ENCODE data around the gene RAD51B.

The RAD51B gene

DNA sequence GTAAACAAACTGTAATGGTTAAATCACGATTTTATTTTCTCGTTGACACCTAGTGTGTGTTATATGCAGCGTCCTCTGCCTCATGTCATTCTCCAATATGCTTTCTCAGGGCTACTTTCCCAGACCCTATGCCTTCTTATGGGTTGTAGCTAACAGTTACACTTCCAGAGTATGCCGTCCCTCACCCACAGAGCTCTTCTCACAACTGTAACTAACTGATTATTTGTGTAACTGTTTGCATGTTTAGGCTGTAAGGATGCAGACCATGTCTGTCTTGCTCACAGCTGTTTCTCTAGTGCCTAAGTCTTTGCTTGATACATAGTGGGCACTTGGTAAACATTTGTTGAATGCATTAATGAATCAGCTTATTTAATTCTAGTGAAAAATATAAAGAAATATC is 555.8 kb downstream of the RAD51B start:
- DNase-seq = no peak

DNA sequence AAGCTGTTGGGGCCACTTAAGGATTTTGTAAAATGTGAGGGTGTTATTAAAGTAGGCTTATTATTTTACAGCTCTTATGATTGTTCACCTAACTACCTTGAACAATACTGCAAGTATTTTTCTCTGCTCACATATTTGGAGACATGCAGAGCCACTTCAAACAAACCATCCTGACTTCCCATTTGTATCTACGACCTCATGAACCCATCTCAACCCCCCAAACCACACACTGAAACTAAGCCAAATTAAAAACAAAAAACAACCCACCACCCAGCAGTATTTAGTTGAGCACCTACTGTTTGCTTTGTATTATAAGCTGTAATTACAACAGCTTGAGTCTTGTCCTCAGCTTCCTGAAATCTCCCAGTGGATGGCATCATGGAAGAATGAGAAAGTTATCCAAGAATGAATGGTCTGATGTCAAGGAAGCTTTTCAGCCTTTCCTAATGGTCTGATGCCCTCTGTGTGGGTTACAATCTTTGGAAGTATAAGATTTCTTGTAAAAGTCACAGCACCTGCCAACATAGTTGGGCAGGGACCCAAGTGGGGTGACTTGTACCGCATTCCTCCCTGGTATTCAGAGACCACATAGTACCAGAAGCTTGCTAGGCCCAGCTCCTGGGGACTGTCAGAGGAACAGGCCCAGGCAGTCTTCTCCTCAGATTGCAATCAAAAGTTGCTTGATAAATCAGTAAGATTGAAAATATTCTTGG is 556.6 kb downstream of the RAD51B start:
- no peak for DNase-seq

DNA sequence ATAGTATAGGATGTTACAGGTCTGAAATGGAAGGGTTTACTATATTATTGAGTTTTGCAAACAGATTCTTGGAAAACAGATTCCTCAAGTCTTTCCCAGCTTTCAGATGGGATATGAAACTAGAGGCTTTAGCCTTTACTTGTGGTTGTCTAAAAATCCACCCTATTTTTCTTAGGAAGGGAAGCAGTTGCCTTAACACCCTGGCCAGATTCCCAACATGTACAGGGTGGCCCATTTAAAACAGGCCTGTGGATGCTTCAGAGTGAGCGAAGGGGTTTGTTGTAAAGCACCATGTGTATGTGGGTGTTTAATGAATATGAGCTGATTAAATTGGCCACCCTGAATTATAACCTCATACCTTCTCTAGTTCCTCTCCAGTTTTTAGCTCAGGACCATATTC is 557.4 kb downstream of the RAD51B start:
- DNase-seq = no peak

DNA sequence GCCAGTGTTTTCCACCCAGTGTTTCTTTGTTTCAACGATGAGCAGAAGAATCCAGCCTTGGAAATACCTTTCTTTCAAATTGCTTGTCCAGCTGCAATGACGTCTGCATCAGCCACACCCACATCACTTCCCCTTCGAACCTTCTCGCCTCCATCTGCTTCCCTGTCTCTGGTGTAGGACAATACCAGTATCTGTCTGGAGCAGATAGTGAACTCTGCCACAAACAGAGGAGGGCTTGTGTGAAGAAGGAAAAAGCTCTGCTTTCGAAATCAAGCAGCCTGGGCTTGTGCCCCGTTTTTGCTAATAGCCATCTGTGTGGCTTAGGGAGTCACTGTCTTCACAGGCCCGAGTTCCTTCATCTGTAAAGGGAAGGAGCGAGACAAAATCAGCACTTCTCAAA is 557.9 kb downstream of the RAD51B start:
- DNase-seq = peak; percentile 76

DNA sequence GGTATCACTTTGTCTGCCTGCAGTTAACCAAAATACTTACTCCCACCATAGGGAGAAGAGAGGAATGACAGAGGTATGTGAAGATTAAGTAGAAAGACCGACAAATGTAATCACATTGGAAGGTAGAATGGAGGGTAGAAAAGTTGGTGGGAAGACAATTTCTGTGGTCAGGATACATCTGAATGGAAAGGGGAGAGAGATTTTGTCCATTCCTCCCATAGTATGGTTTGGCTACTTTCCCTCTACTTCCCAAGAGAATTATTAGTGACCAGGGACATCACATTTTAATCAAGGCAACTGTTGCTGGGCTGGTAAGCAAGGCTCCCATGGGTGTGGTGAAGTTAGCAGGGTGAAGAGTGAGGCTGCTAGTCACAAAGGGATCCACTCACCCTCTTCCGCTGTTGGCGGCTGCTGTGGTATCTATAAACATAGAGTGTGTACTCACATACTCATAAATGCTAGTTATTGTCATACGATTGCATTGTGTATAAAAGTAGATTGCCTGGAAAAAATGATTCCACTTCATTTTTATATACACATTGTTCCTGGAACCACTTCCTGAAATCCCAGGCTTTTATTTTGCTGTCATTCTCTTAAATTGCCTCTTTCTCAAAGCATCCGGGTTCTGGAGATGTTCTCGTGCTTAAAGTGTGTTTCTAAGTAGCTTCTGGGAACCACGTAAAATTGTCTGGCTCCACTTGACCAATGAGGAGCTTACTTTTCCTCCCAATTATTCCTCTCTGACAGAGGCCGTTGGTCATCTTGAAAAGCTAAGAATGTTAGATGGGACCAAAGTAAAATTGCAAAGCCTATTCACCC is 560.1 kb downstream of the RAD51B start:
- no peak for DNase-seq

DNA sequence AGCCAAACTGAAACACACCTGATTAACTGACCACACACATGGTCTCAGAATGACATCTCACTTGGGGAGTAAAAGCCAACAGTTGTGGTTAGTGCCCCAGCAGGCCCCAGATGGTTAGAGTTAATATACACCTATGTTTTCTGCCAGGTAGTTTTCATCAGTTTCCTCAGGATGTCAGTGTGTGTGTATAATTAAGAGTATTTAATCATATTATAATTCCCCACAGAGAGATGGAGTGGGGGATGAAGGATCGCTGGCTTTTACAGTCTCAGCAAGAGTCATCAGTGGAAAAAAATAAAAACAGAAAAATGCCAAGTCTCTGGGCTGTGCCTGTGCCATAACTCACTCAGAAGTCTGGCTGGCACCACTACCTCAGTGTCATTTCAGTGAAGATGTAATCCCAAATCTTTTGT is 560.8 kb downstream of the RAD51B start:
- no peak for DNase-seq

DNA sequence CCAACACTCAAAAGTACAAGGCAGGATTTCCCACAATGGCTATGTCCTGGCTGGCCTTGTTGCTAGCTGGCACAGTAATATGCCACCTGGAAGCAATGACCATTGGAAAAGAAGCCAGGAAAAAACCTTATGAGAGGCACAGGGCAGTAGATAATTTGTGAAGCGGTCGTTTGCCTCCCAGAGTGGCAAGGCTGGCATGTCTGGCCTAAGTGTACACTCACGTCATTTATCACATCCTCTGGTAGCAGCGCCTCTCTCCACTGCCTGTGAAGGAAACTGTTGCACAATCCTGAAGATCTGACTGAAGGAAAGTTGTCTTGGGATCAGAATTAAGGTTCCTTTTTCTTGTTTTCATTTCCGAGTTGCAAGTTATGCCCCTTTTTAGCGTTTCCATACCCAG is 564.8 kb downstream of the RAD51B start:
- no peak for DNase-seq

DNA sequence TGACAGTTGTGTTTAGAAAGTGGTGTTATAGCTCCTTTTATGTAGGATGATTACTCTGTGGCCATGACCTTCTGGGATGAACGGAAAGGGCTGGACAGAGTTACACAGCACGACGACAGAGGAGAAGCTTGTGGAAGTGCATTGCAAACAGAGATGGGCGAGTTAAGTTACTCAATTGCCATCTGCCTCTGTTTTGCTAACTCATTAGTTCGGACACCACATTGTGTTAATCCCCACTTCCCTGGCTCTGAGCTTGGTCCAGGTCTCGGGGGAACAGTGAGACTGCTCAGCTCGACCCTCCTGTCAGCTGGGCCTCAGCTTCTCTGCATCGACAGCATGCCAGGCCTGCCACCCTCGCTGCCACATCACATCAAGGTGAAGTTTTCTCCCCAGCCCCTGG is 565.3 kb downstream of the RAD51B start:
- DNase-seq = no peak

DNA sequence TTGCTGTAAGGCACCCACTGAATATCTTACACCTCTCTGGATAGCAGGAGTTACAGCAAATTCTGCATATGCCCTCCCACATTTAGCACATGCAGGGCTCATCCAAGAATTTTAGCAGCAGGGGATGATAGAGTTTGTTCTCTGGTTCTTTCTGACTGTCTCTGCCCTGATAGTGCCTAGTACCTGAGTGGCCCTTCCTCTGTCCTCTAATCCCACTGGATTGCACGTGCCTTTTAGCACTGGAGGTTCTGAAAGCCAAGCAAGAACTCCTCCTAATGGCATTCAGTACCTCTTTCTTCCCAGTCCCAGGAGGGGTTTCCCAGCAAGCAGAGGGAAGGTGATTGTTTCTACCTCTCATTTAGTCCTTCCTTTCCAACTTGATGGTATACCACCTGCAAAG is 566.9 kb downstream of the RAD51B start:
- DNase-seq = no peak

DNA sequence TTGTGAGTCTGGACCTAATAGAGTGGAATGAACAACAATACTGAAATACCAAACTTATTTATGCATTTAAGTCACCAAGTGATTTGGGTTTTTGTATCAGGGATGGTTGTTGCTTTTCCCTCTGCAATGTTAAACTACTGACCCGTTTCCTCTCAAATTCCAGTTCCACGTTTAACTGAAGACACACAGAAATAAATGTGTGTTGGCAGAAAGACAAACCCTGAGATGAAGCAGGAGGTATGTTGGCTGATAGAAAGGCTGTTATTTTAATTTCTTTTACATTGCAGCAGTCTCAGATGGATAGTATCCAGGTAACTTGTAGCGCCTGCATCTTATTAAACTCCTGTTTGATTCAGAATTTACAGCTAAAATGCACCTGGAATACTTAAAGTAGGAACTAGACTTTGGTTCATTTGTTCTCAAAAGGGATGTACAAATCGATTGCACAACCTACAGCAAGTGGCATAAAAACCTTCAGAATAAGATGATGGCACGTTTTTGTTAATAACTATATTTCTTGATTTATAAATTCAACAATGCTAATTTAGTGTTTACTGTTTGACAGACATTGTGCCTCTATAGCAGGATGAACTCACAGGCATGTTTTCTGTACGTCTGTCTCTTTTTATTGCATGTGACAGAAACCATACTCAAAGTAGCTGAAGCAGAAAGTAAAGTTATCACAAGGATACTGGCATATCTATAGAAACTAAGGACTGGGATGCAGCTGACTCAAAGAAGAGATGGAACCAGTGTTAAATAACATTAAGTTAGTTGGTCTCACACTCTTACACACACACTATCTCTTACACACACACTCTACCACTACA is 567.6 kb downstream of the RAD51B start:
- DNase-seq = no peak

DNA sequence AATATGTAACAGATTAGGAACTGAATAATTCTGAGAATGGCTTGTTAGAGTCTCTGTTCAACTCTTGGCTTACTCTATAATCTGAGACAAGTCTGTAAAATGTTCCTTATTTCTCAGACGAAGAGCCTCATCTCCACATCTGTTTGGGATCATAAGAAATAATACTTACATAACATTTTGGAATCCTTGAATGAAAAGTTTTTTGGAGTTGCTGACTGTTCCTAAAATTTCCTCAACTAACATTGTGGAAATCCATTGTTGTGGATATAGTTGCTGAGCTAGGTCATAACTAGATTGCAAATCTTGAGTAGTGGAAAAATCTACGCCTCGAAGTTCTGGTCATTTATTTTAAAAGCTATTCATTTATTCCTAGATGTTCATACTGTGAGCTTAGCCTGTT is 570.4 kb downstream of the RAD51B start:
- no peak for DNase-seq

DNA sequence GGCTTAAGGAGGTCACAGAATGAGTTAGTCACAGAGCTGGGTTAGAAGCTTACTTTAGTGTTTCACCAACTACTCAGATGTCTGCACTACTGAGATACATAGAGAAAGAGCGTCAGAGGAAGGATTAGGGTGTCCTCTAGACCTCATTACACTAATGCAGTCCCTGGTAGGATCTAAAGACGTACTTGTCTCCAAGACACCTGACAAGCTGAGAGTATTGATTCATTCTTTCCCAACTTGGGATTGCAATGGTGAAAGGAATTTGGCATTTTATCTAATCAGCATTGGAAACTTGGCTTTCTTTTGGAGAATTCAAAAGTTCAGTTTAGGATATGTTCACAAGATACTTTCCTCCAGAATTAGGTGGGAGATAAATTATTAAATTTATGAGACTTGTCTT is 571.2 kb downstream of the RAD51B start:
- DNase-seq = no peak

DNA sequence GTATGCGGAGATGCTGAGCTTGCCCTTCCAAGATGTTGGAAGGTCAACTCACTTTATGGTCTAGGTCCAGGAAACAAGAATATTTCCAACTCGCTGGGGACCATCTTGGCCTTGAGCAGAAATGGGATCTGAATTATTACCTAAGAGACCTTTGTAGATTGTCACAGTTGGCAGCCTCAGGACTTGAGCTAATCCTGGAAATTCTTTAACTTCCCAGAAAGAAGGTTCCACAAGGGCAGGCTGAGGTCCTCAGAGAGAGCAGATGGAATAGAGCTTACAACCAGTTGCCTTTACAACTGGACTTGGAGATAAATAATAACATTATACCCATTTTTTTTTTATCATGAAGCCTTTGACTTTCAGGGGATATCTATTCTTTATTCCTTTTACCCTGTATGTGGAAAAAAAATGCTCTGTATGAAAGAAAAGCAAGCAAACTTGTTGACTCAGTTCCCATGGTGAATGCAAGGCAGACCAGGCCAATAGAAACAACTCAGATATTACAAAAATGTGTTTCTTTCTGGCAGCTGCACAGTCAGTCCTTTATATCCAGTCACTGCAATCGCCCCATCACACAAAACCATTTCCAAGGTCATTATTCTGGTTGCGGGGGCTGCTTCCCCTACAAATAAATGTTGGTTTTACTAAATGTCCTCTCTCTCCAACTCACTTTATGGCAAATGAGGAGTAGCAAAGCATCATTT is 571.9 kb downstream of the RAD51B start:
- peak; percentile 84 for DNase-seq

DNA sequence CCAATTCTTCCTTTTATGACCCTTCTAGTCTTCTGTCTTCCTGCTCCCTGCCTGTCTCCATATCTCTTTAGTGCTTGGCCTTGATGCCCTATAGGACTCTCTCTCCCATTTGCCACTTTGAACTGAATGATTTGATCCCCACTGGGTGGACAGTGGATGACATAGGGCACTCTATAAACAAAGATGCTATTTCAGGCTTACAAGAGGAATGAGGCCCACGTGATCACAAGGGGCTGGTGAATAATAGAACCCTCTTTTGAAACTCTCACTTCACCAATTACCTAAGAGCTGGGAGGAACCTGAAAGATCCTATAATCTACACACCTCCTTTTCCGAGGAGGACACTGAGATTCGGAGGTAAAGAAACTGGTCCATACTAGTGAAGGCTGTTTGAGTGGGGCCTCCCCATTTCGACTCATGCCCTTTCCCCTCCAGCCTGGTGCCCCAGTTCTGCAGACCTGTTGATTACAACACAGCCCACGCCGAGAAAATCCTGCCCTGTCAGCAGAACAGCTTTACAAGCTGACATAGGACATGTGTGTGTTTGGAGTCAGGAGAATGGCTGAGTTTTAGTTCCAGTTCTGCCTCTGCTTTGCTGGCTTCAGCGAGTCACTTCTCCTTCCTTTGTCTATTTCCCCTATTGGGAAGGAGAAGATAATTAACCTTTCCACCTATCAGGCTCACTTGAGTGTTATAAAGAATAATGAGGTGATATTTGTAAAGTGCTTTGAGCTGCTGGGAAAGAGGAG is 573.0 kb downstream of the RAD51B start:
- peak; percentile 66 for DNase-seq

DNA sequence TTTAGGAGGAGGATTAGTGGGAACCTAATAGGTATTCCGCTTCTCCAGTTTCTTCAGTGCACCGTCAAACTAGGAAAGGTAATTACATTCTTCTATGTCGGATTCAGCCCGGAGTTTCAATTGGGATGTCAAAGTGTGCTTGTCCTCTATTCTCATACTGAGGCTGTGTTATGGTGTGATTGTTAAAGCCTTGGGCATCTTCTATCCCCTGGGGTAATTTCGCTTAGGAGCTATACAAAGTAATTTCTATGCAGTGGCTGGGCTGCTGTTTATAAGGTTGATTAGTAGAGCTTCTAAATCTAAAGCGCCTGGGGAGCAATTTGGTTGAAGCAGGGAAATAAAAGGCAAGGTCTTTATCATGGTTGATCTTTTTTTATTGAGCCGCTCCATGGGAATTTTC is 573.7 kb downstream of the RAD51B start:
- no peak for DNase-seq

DNA sequence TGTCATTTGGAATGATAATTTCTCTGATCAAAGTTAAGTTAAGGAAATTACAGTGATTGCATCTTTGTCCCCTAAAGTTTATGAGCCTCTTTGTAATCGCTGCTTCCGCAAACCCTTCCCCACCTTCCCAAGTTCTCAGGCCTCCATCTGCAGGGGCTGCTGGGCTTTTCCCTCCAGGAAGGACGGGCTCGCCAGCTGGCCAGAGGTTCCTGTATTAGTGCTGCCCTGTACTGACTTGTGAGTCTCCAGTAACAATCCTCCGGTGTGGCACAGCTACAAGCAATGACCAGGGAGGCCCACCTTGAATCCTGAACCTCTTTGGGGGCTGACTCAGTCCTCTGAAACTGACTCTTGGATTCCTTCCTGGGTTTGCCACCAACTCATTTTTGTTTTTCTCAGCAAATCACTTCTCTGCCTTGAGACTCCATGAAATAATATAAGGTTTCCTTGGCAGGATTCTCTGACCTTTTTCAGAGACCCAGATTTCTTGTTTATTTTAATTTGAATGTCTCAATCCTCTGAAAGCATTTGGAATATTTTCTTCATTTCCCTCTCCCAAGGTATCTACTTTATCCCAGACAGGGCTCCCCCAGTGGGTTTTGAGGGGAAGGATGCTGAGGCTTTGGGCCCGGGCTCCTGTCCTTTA is 574.7 kb downstream of the RAD51B start:
- peak; percentile 62 for DNase-seq

DNA sequence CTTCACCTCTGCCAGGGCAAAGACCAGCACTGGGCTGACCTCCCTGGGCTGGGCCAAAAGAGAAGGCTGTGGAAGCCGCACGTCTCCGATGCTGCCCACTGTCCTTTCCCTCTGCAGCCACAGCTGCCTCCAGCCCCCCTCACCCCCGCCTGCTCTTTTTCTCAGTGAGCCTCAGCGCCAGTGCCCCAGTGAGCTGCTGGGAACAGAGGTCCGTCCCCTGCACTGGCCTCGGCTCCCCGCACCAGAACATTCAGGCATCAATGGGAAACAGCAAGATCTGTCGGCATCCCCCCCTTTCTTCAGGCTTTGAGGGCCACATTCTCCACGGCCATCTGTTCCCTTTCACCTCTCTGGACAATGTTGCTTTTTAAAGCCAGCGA is 575.2 kb downstream of the RAD51B start:
- no peak for DNase-seq

DNA sequence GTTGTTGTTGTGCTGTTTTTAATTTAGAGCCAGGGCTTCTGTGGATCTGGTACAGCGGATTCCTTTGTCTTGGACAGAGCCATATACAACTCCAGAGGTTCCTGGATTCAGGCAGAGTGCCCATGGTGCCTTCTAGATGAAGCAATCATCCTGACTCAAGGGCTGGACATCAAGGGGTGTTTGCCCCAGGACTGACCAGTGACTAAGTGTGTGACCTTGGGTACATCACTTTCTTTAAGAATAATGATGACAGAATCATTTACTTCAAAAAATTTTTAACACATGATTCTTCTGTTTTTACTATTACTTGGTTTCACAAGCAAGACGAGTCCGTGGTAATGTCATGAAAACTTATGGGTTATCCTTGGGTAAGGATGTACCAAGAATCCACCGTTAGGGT is 576.0 kb downstream of the RAD51B start:
- DNase-seq = no peak

DNA sequence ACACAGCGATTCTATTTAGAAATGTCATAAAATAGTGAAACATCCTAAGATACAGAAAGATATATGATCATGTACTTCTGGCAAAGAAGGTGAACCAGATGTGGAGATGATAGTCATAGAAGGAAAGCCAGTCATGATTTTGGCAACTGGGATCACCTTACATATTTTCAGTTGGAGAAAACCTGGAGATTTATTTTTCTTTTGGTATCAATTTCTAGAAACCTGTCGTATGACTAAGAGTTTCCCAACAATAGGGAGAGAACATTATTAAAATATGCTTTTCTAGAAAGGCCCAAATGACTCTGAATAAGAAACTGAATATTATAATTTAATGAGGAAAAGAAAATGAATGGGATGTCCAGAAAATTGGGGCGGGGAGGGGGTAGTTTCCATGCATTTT is 576.9 kb downstream of the RAD51B start:
- no peak for DNase-seq

DNA sequence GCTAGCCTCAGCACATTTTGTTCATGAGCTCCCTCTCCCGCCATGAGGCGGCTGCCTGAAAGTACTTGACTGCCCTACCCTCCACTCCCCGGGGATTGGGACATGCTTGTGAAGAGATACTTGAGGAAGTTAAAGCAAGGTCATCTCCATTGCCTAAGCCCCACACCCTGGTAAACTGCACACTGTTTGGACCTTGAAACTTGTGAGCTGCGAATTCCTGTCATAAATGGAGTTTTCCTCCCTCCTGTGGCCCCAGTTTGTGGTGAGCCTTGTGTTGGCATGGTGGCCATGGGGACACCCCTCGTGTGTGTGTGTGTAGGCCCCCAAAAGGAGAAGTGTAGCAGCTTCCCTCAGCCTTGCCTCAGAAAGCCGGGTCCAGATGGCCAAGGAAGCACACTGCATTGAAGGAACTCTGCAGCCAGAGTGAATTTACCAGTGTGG is 577.8 kb downstream of the RAD51B start:
- DNase-seq = peak; percentile 72

DNA sequence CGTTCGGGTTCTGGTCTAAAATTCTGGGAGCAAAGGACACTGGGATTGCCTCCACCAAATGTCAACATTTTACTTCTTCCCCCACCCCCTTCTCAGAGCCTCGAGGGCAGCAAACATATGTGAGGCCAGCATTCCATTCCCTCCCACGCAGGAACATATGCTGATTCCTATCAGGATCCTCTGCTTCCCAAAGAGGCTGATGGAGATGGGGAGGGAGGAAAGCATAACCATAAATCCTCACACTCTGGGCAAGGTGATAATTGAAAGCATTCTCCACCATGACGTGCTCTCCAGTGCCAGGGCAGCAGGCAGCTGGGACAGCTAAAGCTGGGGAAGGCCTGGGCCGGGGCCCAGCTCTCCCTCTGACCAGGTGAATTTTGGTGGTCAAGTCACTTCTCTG is 578.2 kb downstream of the RAD51B start:
- no peak for DNase-seq

DNA sequence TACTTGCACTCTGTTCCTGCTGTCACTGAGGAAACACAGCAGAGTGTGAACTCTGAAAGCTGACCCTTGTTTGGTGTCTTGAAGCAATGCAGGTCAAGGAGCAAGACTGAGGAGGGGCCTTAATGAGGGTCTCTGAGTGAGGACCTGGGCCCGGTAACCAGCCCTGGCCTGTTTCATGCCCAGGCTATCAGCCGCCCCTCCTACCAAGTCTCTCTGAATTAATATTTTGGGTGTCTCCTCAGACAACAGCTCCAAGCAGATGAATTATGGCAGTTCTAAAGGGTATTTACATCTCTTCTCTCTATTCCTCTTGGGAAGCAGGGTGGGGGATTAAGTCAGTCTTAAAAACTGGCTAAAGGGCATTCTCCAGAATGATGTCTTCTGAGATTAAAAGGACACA is 578.8 kb downstream of the RAD51B start:
- DNase-seq = no peak

Measured in femur (tissue), 1 donor.